ENCODE data around the gene FAM20B. TPM values are rescaled to one million over a fixed set of nuclear protein-coding genes. Genes with fewer than 3 reads are reported as not detected.
A peak's percentile ranks its signal among the peaks of the same experiment; 100 is the strongest.
"Not testable (repeated sequence)": the region's sequence is repeated elsewhere in the genome, so short reads cannot be mapped to it uniquely, and the experiment has no call there.

Gene FAM20B
- total and polyA plus RNA-seq, 5 donors from 2014 or later, result 4.2 to 14.1 (median 8.1) TPM

DNA sequence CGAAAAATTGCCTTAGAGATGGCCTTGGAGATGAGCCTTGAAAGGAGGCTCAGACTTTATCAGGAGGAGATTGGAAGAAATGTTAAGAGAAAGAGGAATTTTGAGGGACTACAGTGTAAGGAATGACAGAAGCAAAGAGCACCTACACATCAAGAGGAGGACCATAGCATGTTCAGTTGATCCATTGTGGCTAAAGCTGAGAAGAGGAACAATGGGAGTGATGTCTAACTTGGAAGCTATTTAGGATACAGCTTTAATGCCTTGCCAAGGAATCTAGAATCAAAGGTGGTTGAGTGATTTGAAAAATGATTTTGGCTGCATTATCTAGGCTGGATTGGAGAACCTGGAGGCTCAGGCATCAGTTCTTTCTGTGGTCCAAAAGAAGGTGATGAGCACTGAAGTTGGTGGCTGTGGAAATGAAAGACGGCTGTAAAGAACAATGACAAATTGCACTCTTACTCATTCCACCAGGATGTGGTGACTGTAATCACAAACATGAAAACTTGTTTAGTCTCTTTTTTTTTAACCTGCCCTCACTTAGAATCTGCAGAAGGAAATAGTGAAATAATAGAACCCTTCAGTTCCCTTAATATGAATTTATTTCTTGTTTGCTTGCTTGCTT is 11.3 kb downstream of the FAM20B start:
- Mint-ChIP-seq H3K27me3 (no peaks in the 10 kb centered on the region), H3K4me1 (peaks cover 23 to 62% (median 46%) of the 10 kb centered on the region in 4 donors), H3K4me3 (peak overlapping the region in 1 of 4 donors; percentile 25), H3K9me3 (no peaks in the 10 kb centered on the region), H3K27ac (peak overlapping the region in 2 of 3 donors; percentile 9 to 23), H3K36me3 (peaks cover 4% of the 10 kb centered on the region)
- ATAC-seq (ENCODE audit: low read depth in 2 of 2) (peak; percentile 68 to 78), DNase-seq (peak in 2 of 3 donors; percentile 19 to 76)
- H3K27ac ChIP-seq (ENCODE audit: insufficient read depth, low read length, poor library complexity, severe bottlenecking), result no peak overlapping the region
- H3K4me1 ChIP-seq (ENCODE audit: control insufficient read depth, insufficient read depth, low read length, poor library complexity, severe bottlenecking), result peaks cover 23% of the 10 kb centered on the region
- peak overlapping the region; percentile 7 for H3K4me3 ChIP-seq (ENCODE audit: low read depth, low read length)
- no peaks in the 10 kb centered on the region for H3K9me3 ChIP-seq (ENCODE audit: control insufficient read depth in 2 of 2, low read length in 2 of 2)
- no peaks in the 10 kb centered on the region for H3K27me3 ChIP-seq (ENCODE audit: control insufficient read depth, insufficient read depth, low read length)
- H3K36me3 ChIP-seq (ENCODE audit: control insufficient read depth, insufficient read depth, low read length), result no peaks in the 10 kb centered on the region

- Histone ChIP-seq H3K4me1 (ENCODE audit: control insufficient read depth, insufficient read depth, low read length, poor library complexity, severe bottlenecking) (peaks cover 23% of the 10 kb centered on the region), H3K36me3 (ENCODE audit: control insufficient read depth, insufficient read depth, low read length) (no peaks in the 10 kb centered on the region), H3K27me3 (ENCODE audit: control insufficient read depth, insufficient read depth, low read length) (no peaks in the 10 kb centered on the region), H3K9me3 (ENCODE audit: control insufficient read depth in 2 of 2, low read length in 2 of 2) (no peaks in the 10 kb centered on the region), H3K4me3 (ENCODE audit: low read depth, low read length) (no peak overlapping the region), H3K27ac (ENCODE audit: insufficient read depth, low read length, poor library complexity, severe bottlenecking) (no peak overlapping the region)
- H3K4me3 Mint-ChIP-seq, result peak overlapping the region in 1 of 4 donors; percentile 5
- H3K27me3 Mint-ChIP-seq, result no peaks in the 10 kb centered on the region
- peaks cover 9% of the 10 kb centered on the region for H3K36me3 Mint-ChIP-seq
- H3K4me1 Mint-ChIP-seq, result peaks cover 23 to 51% (median 43%) of the 10 kb centered on the region in 4 donors
- peak overlapping the region in 1 of 3 donors; percentile 22 for H3K27ac Mint-ChIP-seq
- ATAC-seq (ENCODE audit: low read depth in 2 of 2) (no peak), DNase-seq (peak in 1 of 3 donors; percentile 30)
- H3K9me3 Mint-ChIP-seq, result no peaks in the 10 kb centered on the region
These were observed 13.0 kb downstream of the FAM20B start for GRCh38 chr1:179038528-179039281.

GRCh38 chr1:179039502-179040174 is 13.9 kb downstream of the FAM20B start:
- H3K9me3 ChIP-seq (ENCODE audit: control insufficient read depth in 2 of 2, low read length in 2 of 2); H3K4me3 ChIP-seq (ENCODE audit: low read depth, low read length); H3K27ac Mint-ChIP-seq; H3K4me3 Mint-ChIP-seq; H3K27ac ChIP-seq (ENCODE audit: insufficient read depth, low read length, poor library complexity, severe bottlenecking); H3K9me3 Mint-ChIP-seq; H3K36me3 ChIP-seq (ENCODE audit: control insufficient read depth, insufficient read depth, low read length); DNase-seq; H3K27me3 ChIP-seq (ENCODE audit: control insufficient read depth, insufficient read depth, low read length); ATAC-seq (ENCODE audit: low read depth in 2 of 2); H3K27me3 Mint-ChIP-seq: not testable (repeated sequence)
- peaks cover 24 to 43% (median 35%) of the 10 kb centered on the region in 4 donors for H3K4me1 Mint-ChIP-seq
- peaks cover 15% of the 10 kb centered on the region for H3K4me1 ChIP-seq (ENCODE audit: control insufficient read depth, insufficient read depth, low read length, poor library complexity, severe bottlenecking)
- peaks cover 14% of the 10 kb centered on the region for H3K36me3 Mint-ChIP-seq

DNA sequence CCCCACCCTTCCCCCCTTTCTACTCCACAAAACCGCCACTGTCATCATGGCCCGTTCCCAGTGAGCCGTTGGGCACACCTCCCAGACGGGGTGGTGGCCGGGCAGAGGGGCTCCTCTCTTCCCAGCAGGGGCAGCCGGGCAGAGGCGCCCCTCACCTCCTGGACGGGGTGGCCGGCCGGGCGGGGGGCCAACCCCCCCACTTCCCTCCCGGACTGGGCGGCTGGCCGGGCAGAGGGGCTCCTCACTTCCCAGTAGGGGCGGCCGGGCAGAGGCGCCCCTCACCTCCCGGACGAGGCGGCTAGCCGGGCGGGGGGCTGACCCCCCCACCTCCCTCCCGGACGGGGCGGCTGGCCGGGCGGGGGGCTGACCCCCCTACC is 14.5 kb downstream of the FAM20B start:
- peaks cover 12% of the 10 kb centered on the region for H3K4me1 ChIP-seq (ENCODE audit: control insufficient read depth, insufficient read depth, low read length, poor library complexity, severe bottlenecking)
- not testable (repeated sequence) for H3K4me3 ChIP-seq (ENCODE audit: low read depth, low read length); DNase-seq; H3K9me3 ChIP-seq (ENCODE audit: control insufficient read depth in 2 of 2, low read length in 2 of 2); H3K27me3 Mint-ChIP-seq; H3K9me3 Mint-ChIP-seq; H3K27ac Mint-ChIP-seq; ATAC-seq (ENCODE audit: low read depth in 2 of 2); H3K4me3 Mint-ChIP-seq; H3K27ac ChIP-seq (ENCODE audit: insufficient read depth, low read length, poor library complexity, severe bottlenecking); H3K36me3 ChIP-seq (ENCODE audit: control insufficient read depth, insufficient read depth, low read length); H3K27me3 ChIP-seq (ENCODE audit: control insufficient read depth, insufficient read depth, low read length)
- peaks cover 22 to 37% (median 29%) of the 10 kb centered on the region in 4 donors for H3K4me1 Mint-ChIP-seq
- H3K36me3 Mint-ChIP-seq, result peaks cover 16% of the 10 kb centered on the region

GRCh38 chr1:179042087-179042486 is 16.4 kb downstream of the FAM20B start:
- H3K4me3 ChIP-seq (ENCODE audit: low read depth, low read length), result no peak overlapping the region
- ATAC-seq (ENCODE audit: low read depth in 2 of 2) (no peak), DNase-seq (no peak)
- H3K36me3 ChIP-seq (ENCODE audit: control insufficient read depth, insufficient read depth, low read length), result no peaks in the 10 kb centered on the region
- Mint-ChIP-seq H3K27ac (no peak overlapping the region), H3K4me3 (no peak overlapping the region), H3K9me3 (no peaks in the 10 kb centered on the region), H3K4me1 (peaks cover 12 to 22% (median 15%) of the 10 kb centered on the region in 4 donors), H3K36me3 (peaks cover 20% of the 10 kb centered on the region), H3K27me3 (no peaks in the 10 kb centered on the region)
- no peak overlapping the region for H3K27ac ChIP-seq (ENCODE audit: insufficient read depth, low read length, poor library complexity, severe bottlenecking)
- peaks cover 6% of the 10 kb centered on the region for H3K4me1 ChIP-seq (ENCODE audit: control insufficient read depth, insufficient read depth, low read length, poor library complexity, severe bottlenecking)
- no peaks in the 10 kb centered on the region for H3K27me3 ChIP-seq (ENCODE audit: control insufficient read depth, insufficient read depth, low read length)
- H3K9me3 ChIP-seq (ENCODE audit: control insufficient read depth in 2 of 2, low read length in 2 of 2), result no peaks in the 10 kb centered on the region

DNA sequence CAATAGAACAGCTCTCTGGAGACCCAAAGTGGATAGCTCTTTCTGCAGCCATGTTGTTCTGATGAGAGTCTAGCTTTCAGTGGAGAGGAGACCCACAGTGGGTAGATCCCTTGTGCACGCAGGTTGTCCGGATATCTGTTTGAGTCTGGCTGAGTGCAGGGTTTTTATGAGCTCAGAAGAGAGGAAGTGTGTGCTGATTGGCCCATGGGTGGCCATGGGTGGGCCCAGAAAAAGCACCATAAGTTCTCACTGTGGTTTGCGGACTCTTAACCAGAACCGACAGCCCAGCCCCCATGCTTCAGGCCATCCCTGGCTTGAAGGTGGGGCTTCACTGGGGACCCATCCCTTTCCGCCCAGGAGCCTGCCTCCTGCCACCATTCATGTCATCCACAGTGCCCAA is 17.0 kb downstream of the FAM20B start:
- Mint-ChIP-seq H3K4me3 (no peak overlapping the region), H3K9me3 (no peaks in the 10 kb centered on the region), H3K36me3 (peaks cover 25% of the 10 kb centered on the region), H3K27ac (peak overlapping the region in 1 of 3 donors; percentile 35), H3K4me1 (peaks cover 10 to 19% (median 13%) of the 10 kb centered on the region in 4 donors), H3K27me3 (no peaks in the 10 kb centered on the region)
- H3K36me3 ChIP-seq (ENCODE audit: control insufficient read depth, insufficient read depth, low read length), result no peaks in the 10 kb centered on the region
- no peak overlapping the region for H3K27ac ChIP-seq (ENCODE audit: insufficient read depth, low read length, poor library complexity, severe bottlenecking)
- no peaks in the 10 kb centered on the region for H3K27me3 ChIP-seq (ENCODE audit: control insufficient read depth, insufficient read depth, low read length)
- no peaks in the 10 kb centered on the region for H3K9me3 ChIP-seq (ENCODE audit: control insufficient read depth in 2 of 2, low read length in 2 of 2)
- no peak overlapping the region for H3K4me3 ChIP-seq (ENCODE audit: low read depth, low read length)
- DNase-seq (no peak), ATAC-seq (ENCODE audit: low read depth in 2 of 2) (no peak)
- H3K4me1 ChIP-seq (ENCODE audit: control insufficient read depth, insufficient read depth, low read length, poor library complexity, severe bottlenecking), result peaks cover 5% of the 10 kb centered on the region

GRCh38 chr1:179043266-179043665 is 17.6 kb downstream of the FAM20B start:
- no peaks in the 10 kb centered on the region for H3K27me3 Mint-ChIP-seq
- no peak overlapping the region for H3K4me3 Mint-ChIP-seq
- Histone ChIP-seq H3K27me3 (ENCODE audit: control insufficient read depth, insufficient read depth, low read length) (no peaks in the 10 kb centered on the region), H3K4me3 (ENCODE audit: low read depth, low read length) (no peak overlapping the region), H3K9me3 (ENCODE audit: control insufficient read depth in 2 of 2, low read length in 2 of 2) (no peaks in the 10 kb centered on the region), H3K4me1 (ENCODE audit: control insufficient read depth, insufficient read depth, low read length, poor library complexity, severe bottlenecking) (peaks cover 5% of the 10 kb centered on the region), H3K27ac (ENCODE audit: insufficient read depth, low read length, poor library complexity, severe bottlenecking) (no peak overlapping the region), H3K36me3 (ENCODE audit: control insufficient read depth, insufficient read depth, low read length) (no peaks in the 10 kb centered on the region)
- peaks cover 25% of the 10 kb centered on the region for H3K36me3 Mint-ChIP-seq
- no peaks in the 10 kb centered on the region for H3K9me3 Mint-ChIP-seq
- ATAC-seq (ENCODE audit: low read depth in 2 of 2) (no peak), DNase-seq (no peak)
- no peak overlapping the region for H3K27ac Mint-ChIP-seq
- H3K4me1 Mint-ChIP-seq, result peaks cover 12 to 17% (median 14%) of the 10 kb centered on the region in 4 donors
